NOMO-1 treated with dmso at 0.1 percent for 144 hours (cell line): Measurements from ENCODE around the gene ABCA7.

Experiments used
- DNase-seq: peaks from one replicate; lab custom pipeline; 2025; ENCODE audit not compliant: unreplicated experiment; lab: John Stamatoyannopoulos, UW

The ABCA7 gene

GRCh38 chr19:1004204-1004802 is 35.6 kb upstream of the ABCA7 start:
- no peak for DNase-seq

- DNase-seq: no peak
These were observed 34.9 kb upstream of the ABCA7 start for GRCh38 chr19:1004803-1005664.

DNA sequence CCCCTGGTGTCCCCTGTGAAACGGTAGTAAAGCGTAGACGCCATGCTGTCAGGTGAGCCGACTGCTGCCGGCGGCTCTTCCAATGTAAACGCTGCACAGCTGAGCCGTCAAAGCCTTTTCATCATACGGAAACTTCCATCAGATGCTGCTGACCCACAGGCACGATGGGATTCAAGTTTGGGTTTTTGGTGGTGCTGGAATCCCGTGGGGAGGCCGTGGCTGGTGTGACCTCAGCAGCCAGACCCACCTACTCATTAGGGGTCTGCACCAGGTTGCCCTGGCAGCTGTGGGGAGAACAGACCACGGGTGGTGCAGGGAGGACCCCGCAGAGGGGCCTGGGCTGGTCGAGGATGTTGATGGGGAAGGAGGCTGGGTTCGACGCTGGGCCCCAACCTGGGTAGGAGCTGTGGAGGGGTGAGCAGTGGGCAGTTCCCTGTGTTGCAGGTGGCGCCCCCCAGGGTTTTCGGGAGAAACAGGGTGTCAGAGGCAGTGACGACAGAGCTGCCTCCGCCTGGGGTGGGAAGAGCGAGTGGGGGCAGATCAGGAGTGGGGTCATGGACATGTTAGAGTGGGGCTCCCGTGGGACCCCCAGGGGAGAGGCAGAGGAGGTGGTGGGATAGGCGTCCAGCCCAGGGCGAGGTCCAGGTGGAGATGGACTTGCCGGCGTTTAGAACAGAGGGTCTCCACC is 33.1 kb upstream of the ABCA7 start:
- DNase-seq: no peak

GRCh38 chr19:1007399-1008251 is 32.3 kb upstream of the ABCA7 start:
- no peak for DNase-seq

GRCh38 chr19:1008268-1009040 is 31.5 kb upstream of the ABCA7 start:
- DNase-seq: no peak

DNA sequence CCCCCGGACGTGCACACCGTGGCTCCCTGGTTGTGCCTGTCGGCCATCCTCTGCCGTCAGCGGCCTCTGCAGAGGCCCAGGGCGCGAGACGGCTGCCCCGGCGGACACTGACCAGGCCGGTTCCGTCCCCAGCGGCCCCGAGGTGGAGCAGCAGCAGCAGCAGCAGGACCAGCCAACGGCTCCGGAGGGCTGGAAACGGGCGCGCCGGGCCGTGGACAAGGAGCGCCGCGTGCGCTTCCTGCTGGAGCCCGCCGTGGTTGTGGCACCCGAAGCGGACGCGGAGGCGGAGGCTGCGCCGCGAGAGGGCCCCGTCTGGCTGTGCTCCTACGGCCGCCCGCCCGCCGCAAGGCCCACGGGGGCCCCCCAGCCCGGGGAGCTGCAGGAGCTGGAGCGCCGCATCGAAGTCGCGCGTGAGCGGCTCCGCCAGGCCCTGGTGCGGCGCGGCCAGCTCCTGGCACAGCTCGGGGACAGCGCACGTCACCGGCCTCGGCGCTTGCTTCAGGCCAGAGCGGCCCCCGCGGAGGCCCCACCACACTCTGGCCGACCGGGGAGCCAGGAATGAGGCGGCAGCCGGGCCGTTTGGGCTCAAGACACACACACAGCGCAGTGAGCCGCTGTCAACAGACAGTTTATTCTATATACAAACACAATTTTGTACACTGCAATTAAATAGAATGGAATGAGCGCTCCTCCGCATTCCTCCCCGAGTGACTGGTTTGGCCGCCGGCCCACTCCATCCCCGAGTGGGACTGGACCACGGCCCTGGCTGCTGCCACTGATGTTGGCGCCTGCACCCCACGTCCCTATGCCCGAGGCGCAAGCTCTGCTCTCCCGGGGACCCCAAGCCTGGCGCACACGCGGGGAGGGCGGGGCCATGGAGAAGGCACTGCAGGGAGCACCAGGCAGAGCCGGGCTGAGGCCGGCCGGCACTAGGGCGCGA is 30.6 kb upstream of the ABCA7 start:
- no peak for DNase-seq

- DNase-seq: no peak
These were observed 29.8 kb upstream of the ABCA7 start for GRCh38 chr19:1009981-1010538.

GRCh38 chr19:1010586-1011510 is 29.1 kb upstream of the ABCA7 start:
- no peak for DNase-seq

DNA sequence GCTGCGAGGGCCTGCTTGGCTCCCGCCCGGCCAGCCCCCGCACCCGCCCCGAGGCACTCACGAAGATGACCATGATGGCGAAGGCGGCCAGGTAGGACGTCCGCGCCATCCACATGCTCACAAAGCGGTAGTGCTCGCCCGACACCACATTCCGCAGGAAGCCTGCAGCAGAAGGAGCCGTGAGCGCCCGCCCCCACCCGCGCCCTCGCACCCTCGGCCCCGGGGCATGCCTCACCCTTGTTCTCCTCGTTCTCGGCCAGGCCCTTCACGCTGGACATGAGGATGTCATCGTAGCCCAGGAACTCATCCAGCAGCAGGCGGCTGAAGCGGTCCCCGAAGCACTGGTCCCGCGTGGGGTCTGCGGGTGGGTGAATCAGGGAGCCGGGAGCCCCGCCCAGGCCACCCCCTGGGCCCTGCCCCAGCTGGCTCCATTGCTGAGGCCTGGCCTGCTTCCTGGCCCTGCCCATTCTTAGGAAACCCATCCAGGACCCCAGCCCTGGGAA is 28.0 kb upstream of the ABCA7 start:
- DNase-seq: no peak

GRCh38 chr19:1012334-1012733 is 27.6 kb upstream of the ABCA7 start:
- no peak for DNase-seq

DNA sequence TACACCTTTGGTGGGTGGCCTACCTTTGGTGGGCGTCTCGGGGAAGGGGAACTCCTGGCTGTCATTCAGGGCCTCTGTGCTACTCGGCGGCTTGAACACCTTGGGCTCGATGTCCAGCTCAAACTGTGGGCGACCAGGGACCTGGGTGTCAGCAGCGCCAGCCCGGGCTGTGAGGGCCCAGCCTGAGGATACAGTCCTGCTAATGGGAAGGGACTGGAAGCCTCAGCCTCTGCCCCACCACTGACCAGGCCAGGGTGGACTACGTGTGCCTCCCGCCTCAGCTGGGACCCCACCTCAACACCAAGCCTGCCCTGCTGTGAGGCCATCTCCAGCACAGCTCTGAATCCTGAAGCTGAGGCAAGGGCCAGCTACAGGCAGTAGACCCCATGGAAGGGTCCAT is 26.7 kb upstream of the ABCA7 start:
- DNase-seq: no peak

- no peak for DNase-seq
These were observed 25.5 kb upstream of the ABCA7 start for GRCh38 chr19:1014161-1015060.

GRCh38 chr19:1015061-1015781 is 24.7 kb upstream of the ABCA7 start:
- no peak for DNase-seq

DNA sequence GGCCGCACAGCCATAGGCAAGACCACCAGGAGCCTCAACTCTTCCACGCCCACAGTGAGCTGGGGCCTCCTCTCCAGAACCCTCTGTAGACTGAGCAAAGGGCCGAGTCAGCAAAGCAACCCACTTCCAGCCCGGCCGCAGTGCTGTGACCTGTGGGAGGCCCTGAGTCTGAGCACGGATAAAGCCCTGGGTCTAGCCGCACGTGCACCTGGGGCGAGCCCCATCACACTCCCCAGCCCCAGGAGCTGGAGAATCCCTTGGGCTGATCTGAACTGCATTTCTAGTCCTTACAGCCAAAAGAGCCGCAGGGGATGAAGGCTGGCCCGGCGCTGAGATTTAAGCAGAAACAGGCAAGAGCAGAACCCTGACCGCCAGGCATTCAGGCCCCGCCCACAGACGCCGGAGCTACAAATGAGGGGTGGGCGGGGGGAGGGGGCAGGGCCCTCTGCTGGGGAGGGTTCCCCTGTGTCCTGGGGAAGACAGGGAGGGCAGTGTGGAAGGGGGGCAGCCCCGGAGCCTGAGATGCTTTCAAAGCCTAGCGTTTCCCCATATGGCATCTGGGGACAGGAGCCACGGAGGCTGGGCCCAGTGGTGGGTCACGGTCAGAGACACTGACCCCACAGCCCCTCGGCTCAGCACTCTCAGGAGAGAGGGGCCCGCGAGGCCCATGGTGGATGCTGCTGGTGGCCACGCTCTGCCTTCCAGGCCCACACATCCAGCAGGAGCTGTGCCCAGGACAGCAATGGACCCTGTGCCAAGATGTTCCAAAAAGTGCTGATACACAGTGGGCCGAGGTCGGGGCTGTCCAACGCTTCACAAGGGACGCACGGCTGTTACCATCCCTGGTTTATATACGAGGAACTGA is 23.9 kb upstream of the ABCA7 start:
- no peak for DNase-seq

- no peak for DNase-seq
These were observed 23.2 kb upstream of the ABCA7 start for GRCh38 chr19:1016647-1017114.
